ENCODE data around the gene GRIN2A. TPM values are rescaled to one million over a fixed set of nuclear protein-coding genes. Genes with fewer than 3 reads are reported as not detected.

The GRIN2A gene
- total and polyA plus RNA-seq, 5 donors = 2.1 to 7.6 (median 4.5) TPM

DNA sequence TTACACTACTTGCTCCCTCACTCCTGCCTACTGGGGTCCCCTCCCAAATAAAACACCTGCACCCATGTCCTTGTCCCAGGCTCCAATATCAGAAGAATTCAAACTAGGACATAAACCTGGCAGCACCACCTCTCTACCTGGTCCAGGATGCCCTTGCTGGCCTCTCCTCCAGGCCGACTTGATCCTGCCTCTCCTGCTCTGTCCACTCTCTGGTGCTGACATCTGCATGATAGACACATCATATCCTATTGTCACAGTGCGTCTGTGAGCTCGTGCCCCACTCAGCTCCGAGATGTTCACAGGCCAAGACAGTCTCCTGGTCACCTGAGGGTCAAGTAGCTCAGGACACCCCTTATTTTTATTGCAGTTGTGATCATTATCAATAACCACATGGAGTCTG is 31.5 kb upstream of the GRIN2A start:
- Histone ChIP-seq H3K4me1 (ENCODE audit: control insufficient read depth, insufficient read depth, low read length) (no peaks in the 10 kb centered on the region), H3K9me3 (ENCODE audit: control insufficient read depth, low read length) (no peaks in the 10 kb centered on the region), H3K27me3 (ENCODE audit: control insufficient read depth, insufficient read depth) (no peaks in the 10 kb centered on the region), H3K4me3 (ENCODE audit: low read length) (no peak overlapping the region), H3K27ac (ENCODE audit: low read length) (no peak overlapping the region)
- 42% methylated on average over 4 of the region's 4 CpGs for WGBS
- intact Hi-C loops (cut with DNase I) = no loop called here
- no peak for DNase-seq
- no peak for ATAC-seq

- H3K27ac ChIP-seq (ENCODE audit: low read length) = no peak overlapping the region
- 36% methylated on average over 6 of the region's 6 CpGs for WGBS
- no peak for DNase-seq
- H3K4me3 ChIP-seq (ENCODE audit: low read length) = no peak overlapping the region
- intact Hi-C loops (cut with DNase I) = no loop called here
- no peaks in the 10 kb centered on the region for H3K9me3 ChIP-seq (ENCODE audit: control insufficient read depth, low read length)
- H3K4me1 ChIP-seq (ENCODE audit: control insufficient read depth, insufficient read depth, low read length) = no peaks in the 10 kb centered on the region
- H3K27me3 ChIP-seq (ENCODE audit: control insufficient read depth, insufficient read depth) = no peaks in the 10 kb centered on the region
- no peak for ATAC-seq
Measured at GRCh38 chr16:10210944-10211343, 28.7 kb upstream of the GRIN2A start.

- WGBS = 82% methylated on average over 3 of the region's 3 CpGs
- intact Hi-C loops (cut with DNase I) = no loop called here
- ATAC-seq = no peak
Measured at GRCh38 chr16:10206865-10207264, 24.6 kb upstream of the GRIN2A start.

GRCh38 chr16:10206215-10206614 is 24.0 kb upstream of the GRIN2A start:
- intact Hi-C loops (cut with DNase I) = no loop called here
- WGBS = 86% methylated on average over 1 of the region's 1 CpG
- Histone ChIP-seq H3K4me1 (ENCODE audit: control insufficient read depth, insufficient read depth, low read length) (no peaks in the 10 kb centered on the region), H3K27me3 (ENCODE audit: control insufficient read depth, insufficient read depth) (no peaks in the 10 kb centered on the region), H3K27ac (ENCODE audit: low read length) (no peak overlapping the region), H3K4me3 (ENCODE audit: low read length) (no peak overlapping the region), H3K9me3 (ENCODE audit: control insufficient read depth, low read length) (no peaks in the 10 kb centered on the region)
- no peak for ATAC-seq
- no peak for DNase-seq

More at GRCh38 chr16:10206865-10207264, 24.6 kb upstream of the GRIN2A start:
- Histone ChIP-seq H3K4me1 (ENCODE audit: control insufficient read depth, insufficient read depth, low read length) (no peaks in the 10 kb centered on the region), H3K27me3 (ENCODE audit: control insufficient read depth, insufficient read depth) (no peaks in the 10 kb centered on the region), H3K27ac (ENCODE audit: low read length) (no peak overlapping the region), H3K4me3 (ENCODE audit: low read length) (no peak overlapping the region), H3K9me3 (ENCODE audit: control insufficient read depth, low read length) (no peaks in the 10 kb centered on the region)
- no peak for DNase-seq

DNA sequence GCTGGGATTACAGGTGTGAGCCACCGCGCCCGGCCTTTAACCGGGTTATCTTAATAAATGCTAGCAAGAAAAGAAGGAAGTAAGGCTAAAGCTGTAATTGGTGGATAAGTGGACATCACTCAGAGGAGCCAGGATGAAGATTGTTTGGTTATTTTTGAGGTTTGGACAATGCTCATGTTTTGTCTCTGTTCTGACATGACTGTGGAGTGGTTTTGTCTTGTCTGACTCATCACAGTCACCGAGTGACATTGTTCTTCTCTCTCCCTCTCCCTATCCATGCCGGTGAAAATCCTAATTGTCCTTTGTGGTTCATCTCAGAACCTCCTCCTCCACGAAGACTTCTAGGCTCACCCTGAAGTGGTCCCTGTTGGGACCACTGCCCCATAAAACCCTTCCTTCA is 23.5 kb upstream of the GRIN2A start:
- H3K9me3 ChIP-seq (ENCODE audit: control insufficient read depth, low read length) = no peaks in the 10 kb centered on the region
- no peak for DNase-seq
- WGBS = 94% methylated on average over 7 of the region's 7 CpGs
- H3K4me1 ChIP-seq (ENCODE audit: control insufficient read depth, insufficient read depth, low read length) = no peaks in the 10 kb centered on the region
- H3K27ac ChIP-seq (ENCODE audit: low read length) = no peak overlapping the region
- no peaks in the 10 kb centered on the region for H3K27me3 ChIP-seq (ENCODE audit: control insufficient read depth, insufficient read depth)
- intact Hi-C loops (cut with DNase I) = no loop called here
- no peak overlapping the region for H3K4me3 ChIP-seq (ENCODE audit: low read length)
- ATAC-seq = no peak

DNA sequence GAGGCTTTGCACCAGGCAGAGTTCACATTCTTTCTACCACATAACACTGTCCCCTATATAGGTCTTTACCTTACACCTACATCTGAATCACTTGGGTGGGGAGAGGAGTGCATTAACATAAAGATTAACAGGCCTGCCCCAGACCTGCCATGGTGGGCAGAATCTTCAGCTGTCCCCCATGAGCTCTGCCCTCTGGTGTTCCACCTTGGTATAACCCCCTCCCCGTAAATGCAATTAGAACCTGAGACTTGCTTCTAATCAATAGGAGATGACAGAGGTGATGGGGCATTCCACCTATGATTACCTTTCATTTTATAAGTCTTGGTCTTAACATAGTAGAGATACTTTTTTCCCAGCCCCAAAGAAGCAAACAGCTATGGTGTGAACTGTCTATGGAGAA is 20.4 kb upstream of the GRIN2A start:
- Histone ChIP-seq H3K4me1 (ENCODE audit: control insufficient read depth, insufficient read depth, low read length) (no peaks in the 10 kb centered on the region), H3K27me3 (ENCODE audit: control insufficient read depth, insufficient read depth) (no peaks in the 10 kb centered on the region), H3K9me3 (ENCODE audit: control insufficient read depth, low read length) (no peaks in the 10 kb centered on the region), H3K27ac (ENCODE audit: low read length) (no peak overlapping the region), H3K4me3 (ENCODE audit: low read length) (no peak overlapping the region)
- 91% methylated on average over 1 of the region's 1 CpG for WGBS
- intact Hi-C loops (cut with DNase I) = no loop called here
- ATAC-seq (no peak), DNase-seq (no peak)

DNA sequence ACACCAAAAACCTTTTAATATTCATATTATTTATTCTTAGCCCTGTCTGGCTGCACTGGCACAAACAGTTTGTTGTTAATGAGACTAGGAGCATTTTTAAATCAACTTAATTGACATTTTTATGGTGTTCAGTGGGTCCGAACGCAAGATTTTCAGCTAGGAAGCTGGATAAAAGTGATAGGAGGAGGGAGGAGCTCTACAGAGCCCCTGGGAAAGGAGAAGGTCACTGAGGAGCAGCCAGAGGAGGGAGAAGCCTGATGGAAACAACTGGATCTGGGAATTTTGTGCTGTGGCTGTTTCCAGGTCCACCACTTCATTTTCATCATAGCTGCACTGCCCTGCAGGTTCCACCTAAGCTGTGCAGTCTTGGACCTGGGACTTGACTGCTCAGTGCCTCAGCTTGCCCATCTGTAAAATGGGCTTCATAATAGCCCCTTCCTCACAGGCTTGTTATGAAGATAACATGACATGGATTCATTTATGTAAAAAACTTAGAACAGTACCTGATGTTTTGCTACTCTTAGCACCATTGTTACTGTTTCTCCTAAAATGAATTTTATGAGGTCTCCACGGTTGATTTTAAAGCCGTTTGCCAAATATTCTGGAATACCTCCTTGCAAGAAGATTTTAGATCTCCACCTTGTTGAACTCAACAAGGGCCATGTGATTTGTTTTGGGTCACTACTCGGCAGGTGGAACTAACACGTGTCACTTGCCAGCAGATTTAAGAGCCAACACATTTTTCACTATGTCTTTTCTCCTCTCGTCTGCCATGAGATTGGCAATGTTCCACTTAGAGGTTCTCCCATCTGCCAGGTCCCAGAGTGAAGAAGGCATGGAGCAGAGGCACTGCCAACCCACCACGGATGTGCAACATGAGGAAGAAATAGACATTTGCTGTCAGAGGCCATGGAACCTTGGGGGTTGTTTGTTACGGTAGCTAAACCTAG is 18.7 kb upstream of the GRIN2A start:
- intact Hi-C loops (cut with DNase I) = no loop called here
- no peak overlapping the region for H3K4me3 ChIP-seq (ENCODE audit: low read length)
- H3K4me1 ChIP-seq (ENCODE audit: control insufficient read depth, insufficient read depth, low read length) = no peaks in the 10 kb centered on the region
- no peak overlapping the region for H3K27ac ChIP-seq (ENCODE audit: low read length)
- no peaks in the 10 kb centered on the region for H3K9me3 ChIP-seq (ENCODE audit: control insufficient read depth, low read length)
- WGBS = 65% methylated on average over 9 of the region's 9 CpGs
- DNase-seq (no peak), ATAC-seq (no peak)
- no peaks in the 10 kb centered on the region for H3K27me3 ChIP-seq (ENCODE audit: control insufficient read depth, insufficient read depth)

- peaks cover 2% of the 10 kb centered on the region for H3K9me3 ChIP-seq (ENCODE audit: control insufficient read depth, low read length)
- DNase-seq (no peak), ATAC-seq (no peak)
- no peaks in the 10 kb centered on the region for H3K4me1 ChIP-seq (ENCODE audit: control insufficient read depth, insufficient read depth, low read length)
- no peak overlapping the region for H3K27ac ChIP-seq (ENCODE audit: low read length)
- H3K4me3 ChIP-seq (ENCODE audit: low read length) = no peak overlapping the region
- intact Hi-C loops (cut with DNase I) = no loop called here
- WGBS = 79% methylated on average over 2 of the region's 2 CpGs
- no peaks in the 10 kb centered on the region for H3K27me3 ChIP-seq (ENCODE audit: control insufficient read depth, insufficient read depth)
Measured at GRCh38 chr16:10196999-10197398, 14.8 kb upstream of the GRIN2A start.

DNA sequence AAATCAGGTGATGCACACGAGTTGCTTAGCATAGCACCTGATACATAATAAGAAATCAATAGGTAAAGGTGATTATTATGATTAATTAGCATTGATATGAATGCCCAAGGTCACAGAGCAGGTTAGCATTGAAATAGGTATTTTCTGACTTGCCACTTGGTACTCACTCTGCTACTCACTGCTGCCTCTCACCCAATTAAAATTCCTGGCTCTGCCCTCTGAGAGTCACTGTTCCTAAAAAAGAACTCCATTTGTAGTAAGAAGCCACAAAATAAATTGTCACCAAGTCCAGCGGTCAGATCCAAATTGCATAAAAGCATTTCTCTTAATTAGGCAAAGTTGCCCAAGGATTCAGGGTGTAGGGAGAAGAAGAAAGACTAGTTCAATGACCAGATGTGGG is 8.9 kb upstream of the GRIN2A start:
- Histone ChIP-seq H3K27me3 (ENCODE audit: control insufficient read depth, insufficient read depth) (no peaks in the 10 kb centered on the region), H3K4me1 (ENCODE audit: control insufficient read depth, insufficient read depth, low read length) (no peaks in the 10 kb centered on the region), H3K9me3 (ENCODE audit: control insufficient read depth, low read length) (peaks cover 2% of the 10 kb centered on the region), H3K4me3 (ENCODE audit: low read length) (no peak overlapping the region), H3K27ac (ENCODE audit: low read length) (no peak overlapping the region)
- intact Hi-C loops (cut with DNase I) = no loop called here
- ATAC-seq = no peak
- WGBS = 68% methylated on average over 2 of the region's 2 CpGs
- no peak for DNase-seq

DNA sequence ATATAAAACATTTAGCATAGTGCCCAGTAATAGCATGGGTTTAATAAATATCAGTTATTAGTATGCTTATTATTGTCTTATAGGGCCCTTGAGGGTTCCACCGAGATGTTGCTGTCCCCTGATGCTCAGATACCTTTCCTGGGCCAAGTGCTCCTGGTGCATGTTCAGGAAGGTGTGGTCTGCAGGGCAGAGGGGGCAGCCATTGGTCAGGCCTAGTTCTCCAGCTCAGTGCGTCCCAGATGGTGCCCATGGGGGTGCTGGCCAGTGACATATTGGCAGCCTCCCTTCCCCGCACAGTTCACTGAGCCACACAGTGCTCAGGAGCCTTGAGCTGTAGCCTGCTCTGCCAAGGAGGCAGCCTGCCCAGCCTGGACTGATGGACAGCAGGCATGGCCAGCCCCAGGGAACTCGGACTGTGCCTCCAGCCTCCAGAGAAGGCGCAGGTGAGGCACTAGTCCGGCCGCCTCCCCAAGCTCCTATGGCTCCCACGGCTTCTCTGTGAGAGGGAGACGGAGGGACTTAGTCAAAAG is 7.7 kb upstream of the GRIN2A start:
- no peak overlapping the region for H3K4me3 ChIP-seq (ENCODE audit: low read length)
- no peak for DNase-seq
- no peak overlapping the region for H3K27ac ChIP-seq (ENCODE audit: low read length)
- H3K9me3 ChIP-seq (ENCODE audit: control insufficient read depth, low read length) = peaks cover 2% of the 10 kb centered on the region
- no peaks in the 10 kb centered on the region for H3K4me1 ChIP-seq (ENCODE audit: control insufficient read depth, insufficient read depth, low read length)
- intact Hi-C loops (cut with DNase I) = loop anchor here in 3 of 4 donors (10.0 kb wide), 3 partner anchors 155 to 1025 kb away; no protein-coding TSS in a partner anchor
- ATAC-seq = no peak
- 70% methylated on average over 9 of the region's 9 CpGs for WGBS
- no peaks in the 10 kb centered on the region for H3K27me3 ChIP-seq (ENCODE audit: control insufficient read depth, insufficient read depth)

DNA sequence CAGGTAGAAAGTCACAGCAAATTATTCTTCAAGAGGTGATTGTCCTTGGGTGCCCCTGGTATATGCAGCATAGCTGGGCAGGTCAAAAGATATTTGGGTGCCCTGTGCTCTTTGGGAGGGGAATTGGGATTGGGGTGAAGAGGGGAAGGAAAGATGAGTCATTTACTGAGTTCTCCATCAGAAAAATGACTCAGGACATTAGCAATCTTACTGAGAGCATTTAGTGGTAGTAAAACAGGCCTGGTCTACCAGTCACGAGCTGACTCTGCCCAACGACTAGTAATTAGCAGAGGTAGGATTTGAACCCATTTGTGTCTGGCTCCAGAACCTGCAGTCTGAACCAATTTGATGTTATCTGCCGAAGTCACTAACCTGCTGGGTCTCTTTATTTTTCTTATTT is 6.0 kb upstream of the GRIN2A start:
- DNase-seq (no peak), ATAC-seq (no peak)
- no peaks in the 10 kb centered on the region for H3K4me1 ChIP-seq (ENCODE audit: control insufficient read depth, insufficient read depth, low read length)
- no peak overlapping the region for H3K27ac ChIP-seq (ENCODE audit: low read length)
- 30% methylated on average over 3 of the region's 3 CpGs for WGBS
- H3K9me3 ChIP-seq (ENCODE audit: control insufficient read depth, low read length) = no peaks in the 10 kb centered on the region
- no peaks in the 10 kb centered on the region for H3K27me3 ChIP-seq (ENCODE audit: control insufficient read depth, insufficient read depth)
- intact Hi-C loops (cut with DNase I) = loop anchor here in 3 of 4 donors (10.0 kb wide), 3 partner anchors 153 to 1023 kb away; no protein-coding TSS in a partner anchor
- no peak overlapping the region for H3K4me3 ChIP-seq (ENCODE audit: low read length)

Measured in right cardiac atrium (tissue), 5 donors.